CD14-positive monocyte (primary cell): Measurements from ENCODE around the gene NLGN1. TPM values are rescaled to one million over a fixed set of nuclear protein-coding genes. Genes with fewer than 3 reads are reported as not detected.

Experiments used
- DNase-seq, 3 donors: peaks; one replicate each; pipeline ENCODE4 v3.0.0-alpha.2; 2011 to 2022
- H2AFZ ChIP-seq: 2 replicates; pipeline ENCODE4 v1.6.0; 2012; ENCODE audit warnings: mild to moderate bottlenecking, low read depth, low read length, inconsistent platforms; ENCODE audit not compliant: insufficient read depth, poor library complexity, severe bottlenecking
- H3K27ac ChIP-seq, 2 donors: 1 replicate in 1 of 2; 2 replicates in 1 of 2; pipeline ENCODE4 v1.5.1; 2012 to 2013; ENCODE audit warnings: low read length in 2 of 2, control low read depth in 1 of 2, inconsistent platforms in 1 of 2, low read depth in 1 of 2, mild to moderate bottlenecking in 1 of 2
- H3K27me3 ChIP-seq, 2 donors: one replicate each; pipeline versions ENCODE4 v1.6.0 to v1.6.1; 2011 to 2013; ENCODE audit warnings: low read length in 2 of 2; ENCODE audit not compliant: control insufficient read depth in 2 of 2, insufficient read depth in 2 of 2
- H3K36me3 ChIP-seq, 2 donors: replicated peaks in 1 of 2; 1 replicate in 1 of 2; 2 replicates in 1 of 2; pipeline versions ENCODE4 v1.5.1 to v1.6.1; 2012 to 2013; ENCODE audit warnings: low read length in 2 of 2, control low read depth in 1 of 2, inconsistent platforms in 1 of 2, mild to moderate bottlenecking in 1 of 2; ENCODE audit not compliant: insufficient read depth in 2 of 2, control insufficient read depth in 1 of 2
- H3K4me1 ChIP-seq, 2 donors: 1 replicate in 1 of 2; 2 replicates in 1 of 2; pipeline versions ENCODE4 v1.5.1 to v1.6.1; 2012 to 2013; ENCODE audit warnings: low read length in 2 of 2, control low read depth in 1 of 2, inconsistent platforms in 1 of 2, mild to moderate bottlenecking in 1 of 2, moderate library complexity in 1 of 2; ENCODE audit not compliant: insufficient read depth in 2 of 2, control insufficient read depth in 1 of 2
- H3K4me2 ChIP-seq: replicated peaks from 2 replicates; pipeline ENCODE3; 2012; ENCODE audit warnings: low read length, moderate library complexity, mild to moderate bottlenecking; ENCODE audit not compliant: poor library complexity, severe bottlenecking; ENCODE audit errors: extremely low read depth
- H3K4me3 ChIP-seq, 3 experiments: fragments of 200-600 bp in 1 of 3; sonication (generic) in 1 of 3; replicated peaks in 1 of 3; 1 replicate in 2 of 3; 2 replicates in 1 of 3; pipeline ENCODE4 v1.5.1; 2011 to 2013; ENCODE audit warnings: low read length in 3 of 3, mild to moderate bottlenecking in 3 of 3, control low read depth in 2 of 3, low read depth in 2 of 3, inconsistent platforms in 1 of 3, moderate library complexity in 1 of 3
- H3K79me2 ChIP-seq: 2 replicates; pipeline ENCODE4 v1.6.0; 2012; ENCODE audit warnings: mild to moderate bottlenecking, control low read depth, inconsistent platforms, low read length, moderate library complexity; ENCODE audit not compliant: insufficient read depth
- H3K9ac ChIP-seq: 2 replicates; pipeline ENCODE4 v1.6.0; 2017; ENCODE audit warnings: low read length, mild to moderate bottlenecking; ENCODE audit not compliant: insufficient read depth, poor library complexity, severe bottlenecking
- H3K9me3 ChIP-seq, 2 donors: replicated peaks in 1 of 2; 1 replicate in 1 of 2; 2 replicates in 1 of 2; pipeline versions ENCODE4 v1.5.1 to v1.6.1; 2012 to 2013; ENCODE audit warnings: low read length in 2 of 2, control low read depth in 1 of 2; ENCODE audit not compliant: control insufficient read depth in 1 of 2, insufficient read depth in 1 of 2
- H4K20me1 ChIP-seq: 2 replicates; pipeline ENCODE4 v1.6.0; 2012; ENCODE audit warnings: mild to moderate bottlenecking, low read length, control low read depth, moderate library complexity; ENCODE audit not compliant: insufficient read depth
- H3K27ac Mint-ChIP-seq, 7 donors: one replicate each; pipeline ENCODE4 v1.8.0; 2020; ENCODE audit warnings: mild to moderate bottlenecking in 7 of 7, mixed read lengths in 7 of 7, moderate library complexity in 6 of 7, inconsistent platforms in 2 of 7
- H3K27me3 Mint-ChIP-seq, 3 donors: one replicate each; pipeline ENCODE4 v1.8.0; 2021 to 2022; ENCODE audit warnings: low read depth in 3 of 3, mild to moderate bottlenecking in 3 of 3, mixed read lengths in 3 of 3, moderate library complexity in 3 of 3, inconsistent platforms in 1 of 3
- H3K36me3 Mint-ChIP-seq, 2 donors: one replicate each; pipeline ENCODE4 v1.8.0; 2020; ENCODE audit warnings: mixed read lengths in 2 of 2, inconsistent platforms in 1 of 2, mild to moderate bottlenecking in 1 of 2
- H3K4me1 Mint-ChIP-seq: one replicate; pipeline ENCODE4 v1.8.0; 2020; ENCODE audit warnings: mild to moderate bottlenecking, mixed read lengths
- H3K4me3 Mint-ChIP-seq, 2 donors: one replicate each; pipeline ENCODE4 v1.8.0; 2020; ENCODE audit warnings: mild to moderate bottlenecking in 2 of 2, mixed read lengths in 2 of 2, moderate library complexity in 1 of 2
- H3K9me3 Mint-ChIP-seq, 7 donors: one replicate each; pipeline ENCODE4 v1.8.0; 2020 to 2022; ENCODE audit warnings: mixed read lengths in 7 of 7, mild to moderate bottlenecking in 6 of 7, moderate library complexity in 6 of 7, inconsistent platforms in 2 of 7
- WGBS: methylation state at CpG from one replicate; pipeline ENCODE4 v1.1.5; 2013; ENCODE audit warnings: missing lambda C conversion rate; ENCODE audit not compliant: insufficient coverage; 5-methylcytosine and 5-hydroxymethylcytosine counted together
- intact Hi-C, 2 donors: fragments of 100-400 bp; cut with micrococcal nuclease; formaldehyde crosslinking; loops; one replicate each; pipeline versions ENCODE4 v1.15.0 to v1.15.1; 2023
- polyA plus RNA-seq, 3 donors: library from polyadenylated mRNA; depleted of rRNA in 1 of 3; unstranded in 2 of 3; stranded (reverse) in 1 of 3; fragments of 300-500 nt in 2 of 3; fragments of >200 nt in 1 of 3; fragmentation: Illumina TruSeq in 2 of 3; gene quantifications; 1 replicate in 2 of 3; 2 replicates in 1 of 3; pipeline ENCODE4 v1.2.3, GENCODE V29; 2012 to 2021
- TF ChIP-seq, protein P1 (sequence below): fragments of 200-600 bp; IDR thresholded peaks from one replicate; pipeline ENCODE4 v1.8.0; 2022; ENCODE audit warnings: antibody characterized with exemption, mild to moderate bottlenecking

The NLGN1 gene
- polyA plus RNA-seq, 3 donors, result not detected

GRCh38 chr3:173690542-173691180 is 293.1 kb downstream of the NLGN1 start:
- TF ChIP-seq, protein P1, sequence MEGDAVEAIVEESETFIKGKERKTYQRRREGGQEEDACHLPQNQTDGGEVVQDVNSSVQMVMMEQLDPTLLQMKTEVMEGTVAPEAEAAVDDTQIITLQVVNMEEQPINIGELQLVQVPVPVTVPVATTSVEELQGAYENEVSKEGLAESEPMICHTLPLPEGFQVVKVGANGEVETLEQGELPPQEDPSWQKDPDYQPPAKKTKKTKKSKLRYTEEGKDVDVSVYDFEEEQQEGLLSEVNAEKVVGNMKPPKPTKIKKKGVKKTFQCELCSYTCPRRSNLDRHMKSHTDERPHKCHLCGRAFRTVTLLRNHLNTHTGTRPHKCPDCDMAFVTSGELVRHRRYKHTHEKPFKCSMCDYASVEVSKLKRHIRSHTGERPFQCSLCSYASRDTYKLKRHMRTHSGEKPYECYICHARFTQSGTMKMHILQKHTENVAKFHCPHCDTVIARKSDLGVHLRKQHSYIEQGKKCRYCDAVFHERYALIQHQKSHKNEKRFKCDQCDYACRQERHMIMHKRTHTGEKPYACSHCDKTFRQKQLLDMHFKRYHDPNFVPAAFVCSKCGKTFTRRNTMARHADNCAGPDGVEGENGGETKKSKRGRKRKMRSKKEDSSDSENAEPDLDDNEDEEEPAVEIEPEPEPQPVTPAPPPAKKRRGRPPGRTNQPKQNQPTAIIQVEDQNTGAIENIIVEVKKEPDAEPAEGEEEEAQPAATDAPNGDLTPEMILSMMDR, result no peak
- Histone ChIP-seq H3K79me2 (no peaks in the 10 kb centered on the region), H3K36me3 (no peaks in the 10 kb centered on the region), H3K9me3 (no peaks in the 10 kb centered on the region), H3K27me3 (no peaks in the 10 kb centered on the region), H4K20me1 (no peaks in the 10 kb centered on the region), H3K4me3 (no peak overlapping the region), H2AFZ (no peak overlapping the region), H3K4me1 (no peaks in the 10 kb centered on the region), H3K27ac (no peak overlapping the region), H3K9ac (no peak overlapping the region), H3K4me2 (no peak overlapping the region)
- intact Hi-C loops, result no loop called here
- no peak for DNase-seq
- Mint-ChIP-seq H3K9me3 (peaks cover 0 to 6% (median 3%) of the 10 kb centered on the region in 7 donors), H3K27ac (no peak overlapping the region), H3K4me3 (no peak overlapping the region), H3K27me3 (peaks cover 0 to 2% (median 0%) of the 10 kb centered on the region in 3 donors), H3K4me1 (no peaks in the 10 kb centered on the region), H3K36me3 (no peaks in the 10 kb centered on the region)
- WGBS, result 80% methylated on average over 6 of the region's 7 CpGs

DNA sequence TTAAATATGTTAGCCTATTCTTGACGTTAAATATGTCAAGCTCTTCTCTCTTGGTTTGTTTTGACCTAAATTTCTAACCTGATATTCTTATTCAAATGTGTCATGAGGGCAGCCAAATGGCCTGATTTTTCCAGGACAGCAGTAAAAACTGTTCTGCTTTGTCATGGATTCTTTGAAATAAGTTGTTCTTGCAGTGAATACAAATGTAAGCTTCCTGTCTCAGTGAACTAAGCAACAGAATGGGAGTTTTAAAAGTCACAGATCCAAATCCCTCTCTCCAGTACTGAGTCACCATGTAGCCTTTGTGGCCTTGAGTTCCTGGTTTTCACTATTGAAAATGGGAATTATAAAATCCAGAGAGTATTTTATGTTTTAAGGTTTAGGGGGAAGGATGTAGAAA is 301.8 kb downstream of the NLGN1 start:
- WGBS, result no CpG with 5 or more reads among the region's 1 CpG

More for the DNA sequence above, 301.8 kb downstream of the NLGN1 start:
- Histone ChIP-seq H3K79me2 (no peaks in the 10 kb centered on the region), H2AFZ (no peak overlapping the region), H3K4me2 (no peak overlapping the region), H3K9me3 (peaks cover 4 to 6% of the 10 kb centered on the region in 2 donors), H3K27ac (no peak overlapping the region), H3K27me3 (no peaks in the 10 kb centered on the region), H3K4me1 (no peaks in the 10 kb centered on the region), H3K4me3 (no peak overlapping the region), H4K20me1 (no peaks in the 10 kb centered on the region), H3K9ac (no peak overlapping the region), H3K36me3 (no peaks in the 10 kb centered on the region)
- Mint-ChIP-seq H3K27ac (no peak overlapping the region), H3K36me3 (no peaks in the 10 kb centered on the region), H3K4me1 (no peaks in the 10 kb centered on the region), H3K4me3 (no peak overlapping the region), H3K9me3 (peaks cover 0 to 14% (median 6%) of the 10 kb centered on the region in 7 donors), H3K27me3 (no peaks in the 10 kb centered on the region)
- intact Hi-C loops, result no loop called here
- DNase-seq, result no peak
- TF ChIP-seq, protein P1, result no peak
